GM18526 (cell line): ENCODE data around the gene UBE2E3.

Experiments used
- POLR2A ChIP-seq: IDR thresholded peaks from 3 replicates; pipeline ENCODE4 v1.6.1; 2011; ENCODE audit not compliant: insufficient read length; ENCODE audit errors: extremely low read depth

The UBE2E3 gene

GRCh38 chr2:181074457-181074856 is 94.1 kb downstream of the UBE2E3 start:
- no peak for TF ChIP-seq POLR2A

GRCh38 chr2:181076658-181077057 is 96.3 kb downstream of the UBE2E3 start:
- TF ChIP-seq POLR2A: no peak

- no peak for TF ChIP-seq POLR2A
These were observed 96.8 kb downstream of the UBE2E3 start for GRCh38 chr2:181077128-181077709.

GRCh38 chr2:181083140-181083539 is 102.7 kb downstream of the UBE2E3 start:
- TF ChIP-seq POLR2A: no peak

GRCh38 chr2:181085734-181086133 is 105.3 kb downstream of the UBE2E3 start:
- no peak for TF ChIP-seq POLR2A

- TF ChIP-seq POLR2A: no peak
These were observed 115.1 kb downstream of the UBE2E3 start for GRCh38 chr2:181095486-181095885.

- no peak for TF ChIP-seq POLR2A
These were observed 123.3 kb downstream of the UBE2E3 start for GRCh38 chr2:181103659-181104058.

- TF ChIP-seq POLR2A: no peak
These were observed 124.2 kb downstream of the UBE2E3 start for GRCh38 chr2:181104512-181105115.

- no peak for TF ChIP-seq POLR2A
These were observed 125.2 kb downstream of the UBE2E3 start for GRCh38 chr2:181105562-181105961.

- TF ChIP-seq POLR2A: no peak
These were observed 125.8 kb downstream of the UBE2E3 start for GRCh38 chr2:181106229-181106628.

- no peak for TF ChIP-seq POLR2A
These were observed 126.6 kb downstream of the UBE2E3 start for GRCh38 chr2:181106789-181107627.

- TF ChIP-seq POLR2A: no peak
These were observed 127.2 kb downstream of the UBE2E3 start for GRCh38 chr2:181107628-181107945.

- no peak for TF ChIP-seq POLR2A
These were observed 130.7 kb downstream of the UBE2E3 start for GRCh38 chr2:181111059-181111458.

GRCh38 chr2:181112916-181113315 is 132.5 kb downstream of the UBE2E3 start:
- no peak for TF ChIP-seq POLR2A
